CD4-positive, alpha-beta T cell treated with Interleukin-2 at 100 ng/mL for 4 hours (primary cell): ENCODE measurements around the gene KCNG1.

Source experiments
- DNase-seq: peaks from one replicate; pipeline ENCODE4 v3.0.0-alpha.2; 2020; ENCODE audit warnings: low spot score

KCNG1 gene

DNA sequence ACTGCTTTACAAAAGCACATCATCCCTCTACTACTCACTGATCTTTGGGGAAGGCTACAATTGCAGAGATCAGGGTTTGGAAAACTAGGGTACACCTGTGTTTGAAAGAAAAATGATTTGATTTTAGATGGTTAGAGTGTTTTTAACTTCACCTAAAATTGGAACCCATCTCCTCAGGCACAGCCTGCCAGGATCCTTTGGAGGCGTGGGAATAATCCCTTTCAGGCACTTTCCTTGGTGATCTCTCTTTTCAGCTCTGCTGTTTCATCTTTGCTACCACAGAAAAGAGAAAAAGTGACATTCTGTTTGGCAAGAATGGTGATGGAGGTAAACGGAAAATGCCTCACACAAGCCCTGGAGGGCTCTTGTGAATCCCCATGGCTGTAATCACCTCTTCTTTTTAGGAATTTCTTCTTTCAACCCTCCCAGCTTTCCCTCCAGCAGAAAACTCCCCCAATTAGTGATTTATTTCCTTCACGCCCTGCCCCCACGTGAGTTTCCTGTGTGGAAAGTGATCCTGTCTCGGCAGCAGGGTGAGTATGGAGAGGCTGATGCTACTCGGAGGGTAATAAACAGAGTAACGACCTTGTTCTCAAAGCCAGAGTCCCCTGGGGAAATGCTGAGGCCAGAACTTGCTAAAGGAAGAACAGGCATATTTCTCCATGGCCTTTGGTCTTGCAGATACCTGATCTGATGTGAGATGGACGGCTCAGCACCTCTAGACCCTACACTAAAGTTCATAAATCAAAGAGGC lies 9.2 kb downstream of the KCNG1 start:
- DNase-seq = no peak

DNA sequence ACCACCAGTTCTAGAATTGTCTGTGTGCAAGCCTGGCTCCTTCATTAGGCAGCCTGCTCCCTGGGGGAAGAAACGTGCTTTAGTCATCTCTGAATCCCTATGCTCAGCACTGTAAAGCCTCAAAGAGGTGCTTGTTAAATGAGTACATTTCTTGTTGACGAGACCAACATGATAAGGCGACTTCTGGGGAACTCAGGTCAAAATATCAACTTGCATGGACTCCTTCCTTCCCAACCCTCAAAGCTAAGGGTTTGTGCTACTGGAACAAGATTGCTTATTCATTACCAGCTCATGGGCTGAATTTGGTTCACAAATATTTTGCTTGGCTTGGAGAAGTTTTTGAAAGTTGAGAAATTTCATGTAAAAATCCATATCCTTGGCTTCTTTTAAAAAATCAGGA lies 10.6 kb downstream of the KCNG1 start:
- no peak for DNase-seq

DNA sequence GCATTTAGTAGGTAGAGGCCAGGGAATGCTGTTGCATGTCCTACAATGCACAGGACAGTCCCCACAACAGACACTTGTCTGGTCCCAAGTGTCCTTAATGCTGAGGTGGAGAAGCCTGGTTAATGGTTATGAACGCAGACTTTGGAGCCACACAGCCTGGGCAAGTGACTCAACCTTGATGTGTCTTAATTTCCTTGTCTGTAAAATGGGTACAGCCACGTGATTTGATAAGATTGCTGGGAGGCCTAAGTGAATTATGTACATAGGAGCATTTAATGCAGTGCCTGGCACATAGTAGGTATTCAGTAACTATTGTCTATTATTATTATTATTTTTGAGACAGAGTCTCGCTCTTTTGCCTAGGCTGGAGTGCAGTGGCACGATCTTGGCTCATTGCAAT lies 11.4 kb downstream of the KCNG1 start:
- DNase-seq = no peak

DNA sequence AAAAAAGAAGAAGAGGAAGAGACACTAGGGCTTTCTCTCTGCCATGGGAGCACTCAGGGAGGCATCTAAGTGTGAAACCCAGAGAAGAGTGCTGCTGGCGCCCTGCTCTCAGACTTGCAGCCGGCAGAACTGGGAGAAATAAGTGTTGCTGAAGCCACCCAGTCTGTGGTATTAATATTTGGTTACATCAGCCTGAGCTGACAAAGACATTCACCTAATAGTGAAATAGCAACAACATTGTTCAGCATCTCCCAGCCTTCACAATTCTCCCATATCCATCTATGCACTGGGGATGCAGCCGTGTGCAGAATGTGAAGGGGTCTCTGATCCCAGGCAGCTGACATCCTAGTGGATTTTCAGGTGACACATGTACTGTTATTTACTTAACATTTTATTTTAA lies 12.0 kb downstream of the KCNG1 start:
- DNase-seq = no peak

DNA sequence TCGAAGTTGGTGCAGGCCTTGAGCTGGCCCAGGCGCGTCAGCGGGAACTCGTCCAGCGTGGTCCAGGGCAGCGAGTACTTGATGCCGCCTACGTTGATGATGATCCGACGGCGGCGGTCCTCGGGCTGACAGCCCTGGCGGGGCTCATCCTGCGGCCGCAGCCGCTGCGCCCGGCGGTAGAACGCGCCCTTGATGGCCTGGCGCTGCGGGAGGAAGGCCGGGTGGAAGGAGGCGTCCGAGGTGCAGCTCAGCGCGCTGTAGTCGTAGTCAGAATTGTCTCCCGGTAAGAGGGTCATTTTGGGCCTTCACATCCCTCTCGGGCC lies 12.9 kb downstream of the KCNG1 start:
- no peak for DNase-seq

DNA sequence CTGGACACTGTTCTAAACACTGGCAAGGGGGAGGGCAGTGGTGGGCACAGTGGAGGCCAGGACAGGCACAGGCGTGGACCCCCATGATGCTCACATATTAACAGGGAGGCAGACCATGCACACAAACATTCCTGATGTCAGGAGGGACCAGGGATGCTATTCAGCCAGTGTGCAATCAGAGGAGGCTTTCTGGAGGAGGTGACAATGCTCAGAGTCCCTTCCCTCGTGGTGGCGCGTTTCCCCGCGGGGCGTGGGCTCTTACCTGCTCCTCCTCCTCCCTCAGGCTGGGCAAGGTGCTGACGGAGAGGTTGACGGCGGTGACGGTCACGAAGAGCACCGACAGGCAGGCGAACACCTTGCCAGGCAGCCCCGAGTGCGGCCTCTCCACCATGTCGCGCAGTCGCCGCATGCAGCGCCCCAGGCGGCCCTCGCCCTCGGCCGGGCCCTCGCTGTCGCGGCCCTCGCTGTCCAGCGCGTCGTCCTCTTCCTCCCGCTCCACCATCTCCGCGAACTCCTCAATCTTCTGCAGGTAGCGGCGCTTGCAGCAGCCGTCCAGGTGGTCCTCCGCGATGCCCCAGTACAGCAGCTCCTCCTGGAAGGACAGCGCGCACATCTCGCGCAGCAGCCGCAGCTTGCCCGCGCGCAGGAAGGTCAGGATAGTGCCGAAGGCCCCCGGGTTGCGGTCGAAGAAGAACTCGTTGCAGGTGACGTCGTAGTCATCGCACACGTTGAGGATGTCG lies 13.4 kb downstream of the KCNG1 start:
- no peak for DNase-seq

DNA sequence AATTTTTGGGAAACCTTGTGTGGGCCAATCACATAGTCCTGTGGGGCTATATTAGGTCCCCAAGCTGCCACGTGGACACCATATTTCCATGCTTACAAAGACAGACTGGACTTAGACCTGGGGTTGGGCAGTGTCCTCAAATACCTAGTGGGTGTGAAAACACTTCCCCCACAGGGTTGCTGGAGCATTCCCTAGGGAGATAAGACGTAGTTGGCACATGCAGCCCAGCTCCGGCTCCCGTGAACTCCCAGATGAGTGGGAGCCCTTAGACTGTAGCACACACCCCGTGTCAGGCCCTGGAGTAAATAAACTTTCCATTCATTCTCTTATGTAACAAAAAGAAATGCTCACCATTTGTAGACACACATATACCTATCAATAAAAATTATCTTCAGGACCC lies 14.2 kb downstream of the KCNG1 start:
- DNase-seq = no peak

DNA sequence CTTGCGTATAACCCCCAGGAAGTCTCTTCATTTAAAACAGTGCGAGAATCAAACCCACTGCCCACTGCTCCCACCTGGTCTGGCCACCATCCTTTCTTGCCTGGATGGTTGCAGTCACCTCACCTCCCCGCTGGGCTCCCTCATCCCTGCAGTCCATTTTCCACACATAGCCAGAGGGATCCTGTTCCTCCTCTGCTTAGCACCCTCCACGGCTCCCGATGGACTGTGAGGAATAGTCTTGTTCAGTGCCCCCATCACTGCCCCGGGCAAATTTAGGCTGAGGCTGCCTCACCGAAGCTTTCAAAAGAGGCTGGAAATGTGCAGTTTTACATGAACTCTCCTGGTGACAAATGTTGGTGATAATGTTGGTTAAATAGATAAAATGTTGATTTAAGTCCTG lies 17.7 kb downstream of the KCNG1 start:
- DNase-seq = no peak

DNA sequence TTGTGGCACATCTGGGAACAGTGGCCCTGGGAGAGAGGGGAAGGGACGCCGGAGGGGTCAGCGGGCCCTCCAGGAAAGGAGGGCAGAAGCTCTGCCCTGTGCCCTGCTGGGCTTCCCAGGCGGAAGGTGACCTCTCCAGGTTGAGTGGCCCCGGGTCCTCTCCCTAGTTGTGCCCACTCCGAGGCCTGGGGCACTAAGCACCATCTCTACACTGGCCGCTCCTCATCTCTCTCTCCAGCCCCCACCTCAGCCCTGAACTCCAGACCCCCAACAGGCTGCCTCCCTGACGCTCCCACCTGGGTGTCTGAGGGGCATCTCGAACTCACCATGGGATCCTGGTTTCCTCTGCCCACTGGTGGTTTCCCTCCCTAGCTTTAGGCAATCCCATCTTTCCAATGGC lies 18.1 kb downstream of the KCNG1 start:
- DNase-seq = no peak

DNA sequence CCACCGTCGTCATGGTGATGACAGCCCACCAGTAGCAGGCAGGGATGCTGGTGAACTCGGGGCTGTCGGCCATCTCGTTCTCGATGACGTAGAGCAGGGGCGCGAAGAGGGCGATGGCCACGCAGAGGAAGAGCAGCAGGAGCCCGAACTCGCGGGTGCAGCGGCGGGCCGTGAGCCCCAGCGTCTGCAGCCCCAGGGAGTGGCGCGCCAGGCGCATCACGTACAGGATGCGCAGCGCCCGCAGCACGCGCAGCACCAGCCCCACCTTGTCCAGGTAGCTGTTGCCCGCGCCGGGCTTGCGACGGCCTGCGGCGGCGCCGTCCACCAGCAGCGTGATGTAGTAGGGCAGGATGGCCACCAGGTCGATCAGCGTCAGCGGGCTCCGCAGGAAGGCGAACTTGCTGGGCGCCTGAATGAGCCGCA lies 18.6 kb downstream of the KCNG1 start:
- DNase-seq = no peak

DNA sequence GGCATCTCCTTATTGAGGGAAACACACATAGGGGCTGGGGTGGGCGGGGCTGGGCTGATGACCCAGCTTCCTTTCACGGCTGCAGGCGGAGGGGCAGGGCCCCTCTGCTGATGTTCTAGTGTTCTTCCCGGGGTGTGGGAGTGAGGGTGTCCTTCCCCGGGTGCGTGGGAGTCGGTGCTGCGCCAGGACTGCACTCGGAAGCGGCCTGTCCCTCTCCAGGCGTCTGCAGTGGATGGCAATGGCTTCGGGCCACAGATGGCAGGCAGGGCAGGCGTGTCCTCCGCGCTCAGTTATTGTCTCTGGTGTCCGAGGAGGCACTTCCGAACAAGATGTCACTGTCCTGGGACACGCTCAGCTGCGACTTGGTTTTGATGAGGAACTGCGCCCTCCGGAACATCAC lies 19.2 kb downstream of the KCNG1 start:
- no peak for DNase-seq

DNA sequence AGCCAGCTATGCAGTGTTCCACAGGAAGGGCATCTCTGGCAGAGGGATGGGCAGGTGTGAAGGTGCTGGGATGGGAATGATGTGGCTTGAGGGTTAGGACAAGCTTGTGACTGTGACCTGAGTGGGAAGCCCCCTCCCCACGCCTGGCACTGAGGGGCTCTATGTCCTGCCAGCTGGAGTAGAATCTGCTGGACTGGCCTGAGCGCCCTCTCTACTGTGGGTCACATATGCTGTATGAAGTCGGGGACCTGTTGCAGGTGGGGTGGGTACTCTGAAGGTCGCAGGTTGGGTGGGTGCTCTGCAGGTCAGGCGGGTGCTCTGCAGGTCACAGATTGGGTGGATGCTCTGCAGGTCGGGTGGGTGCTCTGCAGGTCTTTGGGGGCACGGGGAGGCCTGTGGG lies 20.3 kb downstream of the KCNG1 start:
- DNase-seq = no peak

DNA sequence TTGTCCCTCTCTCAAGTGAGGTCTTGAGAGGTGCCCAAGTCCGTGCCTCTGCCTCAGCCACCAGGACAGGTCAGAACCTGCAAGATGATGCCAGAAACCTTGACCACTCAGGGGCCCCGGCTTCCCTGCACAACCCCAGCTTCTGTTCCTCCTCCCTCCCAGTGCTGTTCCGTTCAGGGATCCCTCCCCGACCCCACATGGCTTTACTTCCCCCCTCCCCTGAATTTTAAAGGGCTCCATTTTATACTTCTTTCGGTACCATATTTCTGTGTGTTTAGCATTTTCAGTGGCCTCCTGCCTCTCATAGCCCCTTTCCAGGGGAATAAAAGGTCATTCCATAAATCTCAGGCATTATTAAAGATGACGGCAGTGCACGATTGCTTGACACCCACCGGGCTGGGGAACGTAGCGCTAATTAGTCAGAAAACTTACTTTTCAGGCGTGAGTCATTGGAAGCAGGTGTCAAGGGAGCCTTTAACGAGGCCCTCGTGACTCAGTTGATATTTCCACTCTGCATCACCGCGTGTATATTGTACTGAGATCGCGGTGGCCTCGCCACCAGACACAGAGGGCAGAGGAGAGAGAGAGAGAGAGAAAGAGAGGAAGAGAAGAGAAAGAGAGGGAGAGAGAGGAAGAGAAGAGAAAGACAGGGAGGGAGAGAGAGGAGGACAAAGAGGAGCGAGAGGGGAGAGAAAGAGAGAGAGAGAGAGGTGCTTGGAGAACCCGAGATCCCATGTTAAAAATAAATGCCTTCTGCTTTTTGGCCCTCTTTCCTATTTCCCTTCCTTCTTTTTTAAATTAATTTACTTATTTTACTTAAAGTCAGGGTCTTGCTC lies 21.3 kb downstream of the KCNG1 start:
- DNase-seq = no peak

DNA sequence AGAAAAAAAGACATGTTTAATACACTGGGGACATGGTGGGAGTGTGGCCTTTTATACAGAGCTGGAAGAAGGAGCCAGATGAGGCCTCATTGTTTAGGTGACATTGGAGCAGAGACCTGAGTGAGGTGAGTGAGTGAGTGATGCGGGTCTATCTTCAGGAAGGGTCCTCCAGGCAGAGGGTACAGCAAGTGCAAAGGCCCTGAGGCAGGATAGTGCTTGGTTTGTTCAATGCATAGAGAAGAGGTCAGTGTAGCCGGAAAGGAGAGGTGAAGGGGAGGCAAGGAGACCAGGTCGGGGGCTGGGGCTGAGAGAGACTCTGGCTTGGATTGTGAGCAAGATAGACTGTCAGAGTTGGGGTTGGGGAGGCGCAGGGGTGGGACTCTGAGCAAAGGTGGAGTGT lies 23.6 kb downstream of the KCNG1 start:
- DNase-seq = no peak

DNA sequence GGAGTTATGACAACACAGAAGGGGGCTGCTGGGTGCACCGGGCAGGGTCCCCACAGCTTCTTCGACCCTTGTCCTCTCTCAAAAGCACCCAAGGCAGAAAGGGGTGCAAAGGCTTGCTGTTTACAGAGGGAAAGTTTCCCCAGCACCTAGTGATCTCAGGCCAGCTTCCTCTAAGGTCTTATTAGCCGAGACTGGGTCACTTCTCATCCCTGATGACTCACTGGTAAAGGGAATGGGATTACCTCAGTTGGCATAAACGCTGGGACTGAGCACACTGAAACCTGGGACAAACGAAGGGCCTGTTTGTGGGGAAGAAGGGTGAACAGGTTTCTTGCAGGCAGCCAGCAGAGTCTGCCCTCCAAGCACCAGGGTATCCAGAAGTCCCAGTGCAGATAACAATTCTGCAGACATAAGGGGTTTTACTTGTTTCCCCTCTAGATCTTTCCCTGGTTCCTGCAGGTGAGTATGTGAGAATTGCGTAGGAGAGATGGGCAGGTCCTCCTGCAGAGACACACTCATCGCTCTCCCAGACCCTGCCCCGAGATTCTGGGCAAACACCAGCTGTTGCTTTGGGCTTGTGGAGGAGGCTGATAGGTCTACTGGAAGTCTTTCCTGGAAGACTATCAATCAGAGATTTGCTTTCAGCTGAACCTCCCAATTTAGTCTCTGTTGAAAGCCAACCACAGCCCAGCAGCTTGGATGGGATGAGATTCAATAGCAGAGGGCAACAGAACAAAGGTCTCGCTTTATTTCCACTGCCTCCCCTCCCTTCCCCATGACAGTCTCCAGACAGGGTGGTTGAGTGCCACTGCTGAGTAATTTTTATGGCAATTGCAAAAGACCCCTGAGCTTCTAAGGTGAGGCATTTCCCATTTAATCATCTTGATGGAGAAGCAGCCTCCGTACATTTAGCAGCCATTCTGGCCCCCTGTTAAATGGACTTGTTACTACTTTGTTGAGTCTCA lies 25.7 kb downstream of the KCNG1 start:
- DNase-seq = no peak

DNA sequence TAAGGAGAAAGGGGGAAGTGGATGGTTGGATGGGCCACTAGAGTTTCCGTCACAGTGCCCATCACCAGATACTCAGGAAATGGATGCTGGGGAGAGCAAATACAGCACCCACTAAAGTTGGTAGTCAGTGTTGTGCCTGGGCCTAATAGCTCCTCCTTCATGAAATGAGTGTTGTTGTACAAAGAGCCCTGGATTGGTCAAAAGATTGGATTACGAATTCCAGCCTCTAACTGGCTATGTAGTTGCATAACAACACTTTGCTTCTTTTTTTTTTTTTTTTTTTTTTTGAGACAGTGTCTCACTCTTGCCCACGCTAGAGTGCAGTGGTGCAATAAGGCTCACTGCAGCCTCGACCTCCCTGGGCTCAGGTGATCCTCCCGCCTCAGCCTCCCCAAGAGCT lies 27.4 kb downstream of the KCNG1 start:
- DNase-seq = no peak

DNA sequence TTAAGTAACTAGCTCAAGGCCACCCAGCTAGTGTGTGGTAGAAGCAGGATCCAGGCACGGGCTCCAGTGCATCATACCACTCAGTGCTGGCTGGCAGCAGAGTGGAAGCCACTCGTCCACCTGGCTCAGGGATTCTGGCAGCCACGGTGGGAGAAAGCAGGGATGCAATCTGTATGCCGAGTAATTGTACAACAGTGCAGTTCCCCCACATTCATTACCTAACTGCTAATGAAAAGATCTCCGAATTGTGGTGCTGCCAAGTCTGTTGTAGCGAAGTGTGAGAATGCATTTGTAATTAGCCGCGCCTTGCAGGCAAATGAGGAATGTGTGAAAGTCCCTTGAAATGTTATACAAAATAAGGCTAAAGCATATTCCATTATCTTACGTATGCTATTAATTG lies 29.0 kb downstream of the KCNG1 start:
- no peak for DNase-seq

DNA sequence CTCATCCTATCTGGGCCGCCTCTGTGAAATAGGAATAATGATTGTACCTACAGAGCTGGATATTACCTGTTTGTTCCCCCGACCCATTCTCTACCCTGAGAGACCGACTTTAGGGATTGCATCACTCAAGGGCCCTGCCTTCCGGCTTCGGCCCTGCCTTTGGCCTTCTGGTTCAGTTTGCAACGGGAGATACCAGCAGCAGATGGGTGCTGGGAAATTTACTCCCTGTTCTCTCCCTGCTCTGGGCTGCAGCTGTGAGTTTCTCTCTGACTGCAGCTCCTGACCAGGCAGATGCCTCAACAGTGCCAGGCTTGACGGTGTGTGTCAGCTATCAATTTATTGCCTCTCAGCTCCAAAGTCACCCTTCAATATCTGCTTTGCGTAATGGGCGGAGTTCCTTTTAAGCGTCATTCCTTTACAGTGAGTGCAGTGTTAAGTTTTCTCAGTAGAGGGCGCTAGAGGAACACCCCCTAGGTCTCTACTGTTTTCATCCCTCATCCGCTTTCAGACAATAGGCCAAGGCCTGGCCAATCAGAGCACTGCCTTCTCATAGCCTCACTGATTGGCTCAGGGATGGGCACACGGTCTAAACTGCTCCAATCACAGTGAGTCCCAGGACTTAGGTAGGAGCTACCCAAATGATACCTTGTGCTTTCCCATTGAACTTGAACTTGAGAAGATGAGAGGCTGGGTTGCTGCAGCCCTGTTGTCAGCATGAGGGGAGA lies 30.0 kb downstream of the KCNG1 start:
- peak; percentile 24 for DNase-seq

DNA sequence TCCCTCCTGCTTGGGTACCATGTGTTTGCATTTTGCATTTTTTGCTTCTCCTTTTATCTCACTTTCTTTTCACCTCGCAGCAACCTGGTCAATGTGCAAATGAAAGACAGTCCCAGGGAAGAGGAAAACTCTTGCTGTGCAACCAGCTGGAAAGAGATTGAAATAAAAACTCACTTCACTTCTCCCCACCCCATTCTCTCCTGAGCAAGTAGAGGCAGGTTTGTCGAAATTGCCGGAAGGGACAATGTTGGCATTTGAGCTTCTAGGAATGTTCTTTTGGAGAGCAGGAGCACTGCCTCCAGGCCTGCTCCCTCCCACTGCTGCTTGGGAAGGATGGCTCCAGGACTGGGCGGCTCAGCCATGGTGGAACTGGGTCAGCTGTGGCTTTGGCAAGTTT lies 30.6 kb downstream of the KCNG1 start:
- DNase-seq = no peak

DNA sequence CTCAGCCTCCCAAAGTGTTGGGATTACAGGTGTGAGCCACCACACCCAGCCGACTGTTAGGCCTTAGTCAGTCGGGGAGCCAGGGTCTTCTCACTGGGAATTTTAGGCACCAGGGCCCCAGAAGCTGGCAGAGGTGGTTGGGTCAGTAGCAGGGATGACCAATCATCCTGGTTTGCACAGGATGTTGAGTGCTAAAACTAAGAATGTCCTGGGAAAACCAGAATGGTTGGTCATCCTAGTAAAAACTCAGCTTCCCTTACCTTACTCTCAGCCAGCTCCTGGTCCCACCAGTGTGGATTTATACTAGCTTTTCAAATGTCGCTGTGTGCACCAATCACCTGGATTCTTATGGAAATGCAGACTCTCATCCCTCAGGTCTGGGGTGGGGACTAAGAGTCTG lies 31.8 kb downstream of the KCNG1 start:
- DNase-seq = no peak

DNA sequence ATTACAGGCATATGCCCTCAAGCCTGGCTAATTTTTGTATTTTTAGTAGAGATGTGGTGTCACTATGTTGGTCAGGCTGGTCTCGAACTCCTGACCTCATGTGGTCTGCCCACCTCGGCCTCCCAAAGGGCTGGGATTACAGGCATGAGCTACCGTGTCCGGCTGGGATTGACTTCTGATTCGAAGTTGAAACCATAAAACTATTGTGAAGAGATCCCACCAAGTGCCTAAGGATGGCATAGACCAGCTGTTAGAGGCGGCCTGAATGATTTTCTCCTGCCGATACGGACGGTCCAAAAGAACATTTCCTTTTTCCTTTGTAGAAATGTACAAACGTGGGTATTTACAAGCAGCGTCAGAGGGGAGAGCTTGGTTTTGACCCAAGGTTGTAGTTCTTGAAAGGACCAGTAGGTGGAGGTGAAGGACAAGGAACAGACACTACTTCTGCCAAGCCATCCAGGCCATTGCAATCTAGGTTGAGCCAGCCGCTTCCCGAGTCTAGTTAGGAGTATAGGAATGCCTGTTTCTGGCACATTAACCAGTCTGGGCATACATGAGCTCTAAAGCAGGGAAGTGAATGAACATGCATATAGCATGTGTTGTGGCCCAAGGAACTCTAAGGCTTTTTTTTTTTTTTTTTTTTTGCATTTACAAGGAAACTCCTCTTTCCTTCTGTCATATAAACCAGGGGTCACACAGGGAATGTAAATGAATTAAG lies 35.3 kb downstream of the KCNG1 start:
- peak; percentile 81 for DNase-seq
